B cell (primary cell): Measurements from ENCODE around the gene AK1. TPM values are rescaled to one million over a fixed set of nuclear protein-coding genes. Genes with fewer than 3 reads are reported as not detected.

Experiments
- ATAC-seq: fragments of 200-7000 bp; cut with Tn5 transposase; one replicate; pipeline ENCODE4 v1.10.0; 2021; ENCODE audit warnings: low read depth, mild to moderate bottlenecking, moderate number of reproducible peaks, moderate library complexity
- CTCF ChIA-PET: fragments of 350-600 bp; sonication (Branson Sonifier 250); formaldehyde crosslinking; loops from one replicate; lab custom pipeline; 2021; ENCODE audit warnings: antibody characterized with exemption, inconsistent platforms; lab: Charles Lee
- POLR2A ChIA-PET: fragments of 350-600 bp; sonication (Branson Sonifier 250); formaldehyde crosslinking; loops from one replicate; lab custom pipeline; 2021; ENCODE audit warnings: antibody characterized with exemption; lab: Charles Lee
- DNase-seq: peaks from one replicate; pipeline ENCODE4 v3.0.0; 2013
- H2AFZ ChIP-seq: 2 replicates; pipeline ENCODE4 v1.6.1; 2012; ENCODE audit warnings: mild to moderate bottlenecking, low read depth, low read length; ENCODE audit not compliant: insufficient read depth, poor library complexity, severe bottlenecking
- H3K27ac ChIP-seq, 2 donors: 1 replicate in 1 of 2; 2 replicates in 1 of 2; pipeline ENCODE4 v1.5.1; 2012 to 2013; ENCODE audit warnings: low read length in 2 of 2, mild to moderate bottlenecking in 2 of 2, moderate library complexity in 1 of 2
- H3K27me3 ChIP-seq, 4 experiments: fragments of 200-600 bp in 1 of 4; sonication (generic) in 1 of 4; replicated peaks in 1 of 4; 1 replicate in 2 of 4; 2 replicates in 2 of 4; pipeline versions ENCODE4 v1.6.1 to v1.7.0; 2013 to 2016; ENCODE audit warnings: low read length in 3 of 4, mild to moderate bottlenecking in 2 of 4, mixed read lengths in 1 of 4, moderate library complexity in 1 of 4; ENCODE audit not compliant: insufficient read depth in 4 of 4, control insufficient read depth in 3 of 4; ENCODE audit errors: control extremely low read depth in 1 of 4
- H3K36me3 ChIP-seq, 2 experiments: replicated peaks in 1 of 2; 1 replicate in 1 of 2; 2 replicates in 1 of 2; pipeline versions ENCODE4 v1.6.1 to v1.7.1; 2013; ENCODE audit warnings: low read length in 1 of 2; ENCODE audit not compliant: insufficient read depth in 2 of 2, control insufficient read depth in 1 of 2; ENCODE audit errors: control extremely low read depth in 1 of 2, extremely low read depth in 1 of 2
- H3K4me1 ChIP-seq, 2 donors: fragments of 200-600 bp in 1 of 2; sonication (generic) in 1 of 2; 1 replicate in 1 of 2; 2 replicates in 1 of 2; pipeline versions ENCODE4 v1.5.1 to v1.6.1; 2013 to 2017; ENCODE audit warnings: low read length in 2 of 2; ENCODE audit not compliant: control insufficient read depth in 2 of 2, insufficient read depth in 2 of 2
- H3K4me2 ChIP-seq: replicated peaks from 2 replicates; pipeline ENCODE3; 2012; ENCODE audit warnings: mild to moderate bottlenecking, low read depth, low read length; ENCODE audit not compliant: poor library complexity, severe bottlenecking
- H3K4me3 ChIP-seq, 5 experiments: fragments of 200-600 bp in 1 of 5; sonication (generic) in 1 of 5; 1 replicate in 3 of 5; 2 replicates in 2 of 5; pipeline versions ENCODE4 v1.5.1 to v1.7.0; 2011 to 2016; ENCODE audit warnings: low read length in 4 of 5, mild to moderate bottlenecking in 4 of 5, low read depth in 2 of 5, control low read depth in 1 of 5, moderate library complexity in 1 of 5; ENCODE audit not compliant: insufficient read depth in 1 of 5; ENCODE audit errors: control extremely low read depth in 1 of 5, extremely low read depth in 1 of 5
- H3K79me2 ChIP-seq: fragments of 200-600 bp; sonication (generic); one replicate; pipeline ENCODE4 v1.6.0; 2016; ENCODE audit warnings: low read length; ENCODE audit not compliant: control insufficient read depth, insufficient read depth
- H3K9ac ChIP-seq: fragments of 200-600 bp; sonication (generic); 2 replicates; pipeline ENCODE4 v1.6.1; 2017; ENCODE audit warnings: mild to moderate bottlenecking, low read length, moderate library complexity
- H3K9me3 ChIP-seq, 3 donors: one replicate each; pipeline versions ENCODE4 v1.6.1 to v1.7.1; 2013; ENCODE audit warnings: low read length in 2 of 3; ENCODE audit not compliant: control insufficient read depth in 2 of 3, insufficient read depth in 1 of 3; ENCODE audit errors: control extremely low read depth in 1 of 3
- H4K20me1 ChIP-seq: 2 replicates; pipeline ENCODE4 v1.6.0; 2012; ENCODE audit warnings: mild to moderate bottlenecking, low read length; ENCODE audit not compliant: insufficient read depth, control insufficient read depth, poor library complexity, severe bottlenecking
- H3K27ac Mint-ChIP-seq: one replicate; pipeline ENCODE4 v1.8.0; 2021; ENCODE audit warnings: mixed read lengths
- H3K27me3 Mint-ChIP-seq: one replicate; pipeline ENCODE4 v1.8.0; 2021; ENCODE audit warnings: mixed read lengths
- H3K4me1 Mint-ChIP-seq: one replicate; pipeline ENCODE4 v1.8.0; 2021; ENCODE audit warnings: mixed read lengths
- H3K4me3 Mint-ChIP-seq: one replicate; pipeline ENCODE4 v1.8.0; 2021; ENCODE audit warnings: mixed read lengths
- H3K9me3 Mint-ChIP-seq: one replicate; pipeline ENCODE4 v1.8.0; 2022; ENCODE audit warnings: mixed read lengths; ENCODE audit not compliant: insufficient read depth
- CTCF ChIP-seq: fragments of 200-600 bp; IDR thresholded peaks from one replicate; pipeline ENCODE4 v1.8.0; 2022; ENCODE audit warnings: antibody characterized with exemption, mild to moderate bottlenecking
- EZH2 ChIP-seq: IDR thresholded peaks from 2 replicates; pipeline ENCODE4 v1.6.1; 2012; ENCODE audit warnings: borderline replicate concordance, low read depth, mild to moderate bottlenecking, moderate library complexity, low read length; ENCODE audit not compliant: insufficient read depth, poor library complexity, severe bottlenecking
- WGBS: methylation state at CpG from one replicate; pipeline ENCODE4 v1.1.5; 2013; ENCODE audit warnings: missing lambda C conversion rate; ENCODE audit not compliant: insufficient coverage; 5-methylcytosine and 5-hydroxymethylcytosine counted together
- intact Hi-C: fragments of 100-400 bp; cut with micrococcal nuclease; formaldehyde crosslinking; loops from one replicate; pipeline ENCODE4 v1.10.0; 2022
- polyA plus RNA-seq: library from polyadenylated mRNA; depleted of rRNA; stranded (reverse); fragments of >200 nt; gene quantifications from 2 replicates; pipeline ENCODE4 v1.2.3, GENCODE V29; 2012
- total RNA-seq, 2 donors: library from RNA; stranded (reverse); fragments of 120-200 nt in 1 of 2; gene quantifications; 1 replicate in 1 of 2; 2 replicates in 1 of 2; pipeline versions ENCODE4 v1.2.3 to v1.2.4, GENCODE V29; 2013 to 2022

The AK1 gene
- total and polyA plus RNA-seq, 2 donors (not counting 1 experiment from before 2014, with no cell fraction given): 28.0 to 31.8 TPM

DNA sequence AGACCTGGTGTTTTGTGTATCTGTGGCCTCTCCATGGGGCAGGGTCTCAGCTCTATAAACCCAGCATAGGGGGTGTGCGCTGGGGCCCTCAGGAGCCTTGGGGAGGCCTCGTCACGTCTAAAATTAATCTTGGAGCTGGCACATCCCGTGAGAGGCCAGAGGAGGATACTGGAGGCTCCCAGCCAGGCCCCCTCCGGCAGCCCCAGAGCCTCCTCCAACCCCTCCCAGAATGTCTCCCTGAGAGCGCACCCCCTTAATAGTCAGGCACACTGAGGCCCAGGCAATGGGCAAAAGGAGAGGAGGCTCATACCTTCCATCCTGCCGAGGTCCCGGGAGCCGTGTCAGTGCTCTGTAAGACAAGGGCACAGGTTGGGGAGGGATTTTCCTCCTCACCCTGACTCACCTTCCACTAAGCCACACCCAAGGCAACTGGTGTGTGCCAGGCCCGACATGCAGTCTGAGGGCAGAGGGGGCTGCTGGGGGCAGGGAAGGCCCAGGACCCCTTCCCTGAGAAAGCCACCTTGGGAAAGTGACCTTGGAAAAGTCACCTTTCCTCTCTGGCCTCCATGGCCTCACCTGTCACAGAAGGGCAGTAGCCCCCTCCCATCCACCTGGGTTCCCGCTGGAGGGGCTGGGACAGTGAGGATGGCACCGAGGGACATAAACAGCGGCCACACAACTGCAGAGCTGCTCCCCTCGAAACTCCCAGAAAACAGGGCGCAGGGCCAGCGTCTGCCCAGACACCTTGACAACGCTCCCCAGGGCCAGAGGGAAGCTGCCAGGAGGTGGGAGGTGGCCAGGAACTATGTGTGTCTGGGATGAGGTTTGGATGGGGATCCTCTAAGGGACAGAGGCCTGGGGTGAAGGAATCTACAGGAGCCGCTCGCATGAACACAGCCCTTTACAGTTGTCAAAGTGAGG is 2.9 kb downstream of the AK1 start:
- Histone ChIP-seq H2AFZ (no peak overlapping the region), H4K20me1 (no peaks in the 10 kb centered on the region), H3K4me3 (no peak overlapping the region), H3K79me2 (peaks cover 4% of the 10 kb centered on the region), H3K9me3 (no peaks in the 10 kb centered on the region), H3K4me2 (no peak overlapping the region), H3K27ac (no peak overlapping the region), H3K9ac (no peak overlapping the region), H3K27me3 (peaks cover 0 to 12% (median 3%) of the 10 kb centered on the region in 4 experiments), H3K36me3 (no peaks in the 10 kb centered on the region), H3K4me1 (peaks cover 21 to 29% of the 10 kb centered on the region in 2 donors)
- Mint-ChIP-seq H3K27me3 (no peaks in the 10 kb centered on the region), H3K27ac (peak overlapping the region; percentile 6), H3K4me3 (no peak overlapping the region), H3K4me1 (peaks cover 19% of the 10 kb centered on the region), H3K9me3 (no peaks in the 10 kb centered on the region)
- 93% methylated on average over 13 of the region's 19 CpGs for WGBS
- DNase-seq (no peak), ATAC-seq (no peak)
- ChIA-PET POLR2A (no interaction called here), CTCF (interaction anchor here (1.4 to 13.7 kb wide), 3 partner anchors 11 to 138 kb away, joined by 3 to 237 read pairs (median 109); partner anchors contain the start of genes ST6GALNAC4 and TOR2A)
- no peak for TF ChIP-seq CTCF
- no peak for TF ChIP-seq EZH2
- intact Hi-C loops: no loop called here

- ChIA-PET POLR2A (no interaction called here), CTCF (interaction anchor here (1.4 to 13.7 kb wide), 3 partner anchors 11 to 138 kb away, joined by 3 to 237 read pairs (median 109); partner anchors contain the start of genes ST6GALNAC4 and TOR2A)
- no peaks in the 10 kb centered on the region for H3K36me3 ChIP-seq
- no peak for DNase-seq
- no peak for ATAC-seq
- no peaks in the 10 kb centered on the region for H3K9me3 ChIP-seq
- H3K9me3 Mint-ChIP-seq: no peaks in the 10 kb centered on the region
- no peak overlapping the region for H3K9ac ChIP-seq
- peak overlapping the region; percentile 6 for H3K27ac Mint-ChIP-seq
- no peak for TF ChIP-seq CTCF
- no peak for TF ChIP-seq EZH2
- no peak overlapping the region for H3K4me3 Mint-ChIP-seq
- H4K20me1 ChIP-seq: no peaks in the 10 kb centered on the region
- H3K27me3 ChIP-seq: peaks cover 0 to 12% (median 3%) of the 10 kb centered on the region in 4 experiments
- peaks cover 16% of the 10 kb centered on the region for H3K4me1 Mint-ChIP-seq
- H3K27ac ChIP-seq: no peak overlapping the region
- H3K4me2 ChIP-seq: no peak overlapping the region
- intact Hi-C loops: no loop called here
- peaks cover 4% of the 10 kb centered on the region for H3K79me2 ChIP-seq
- H3K4me3 ChIP-seq: no peak overlapping the region
- 93% methylated on average over 10 of the region's 10 CpGs for WGBS
- no peaks in the 10 kb centered on the region for H3K27me3 Mint-ChIP-seq
- H2AFZ ChIP-seq: no peak overlapping the region
- peaks cover 18 to 26% of the 10 kb centered on the region in 2 donors for H3K4me1 ChIP-seq
Observed at GRCh38 chr9:127873886-127874285, 3.6 kb downstream of the AK1 start.
